Transverse colon (tissue), 4 donors: ENCODE results near the gene RFTN1. TPM values are rescaled to one million over a fixed set of nuclear protein-coding genes. Genes with fewer than 3 reads are reported as not detected.

Experiments
- DNase-seq: peaks from one replicate; pipeline ENCODE4 v3.0.0-alpha.2; 2019
- H3K27ac ChIP-seq, 4 donors: fragments of 200-600 bp; sonication (generic); 2 replicates each; pipeline ENCODE4 v1.5.1; 2016 to 2018; ENCODE audit warnings: inconsistent platforms in 4 of 4
- H3K27me3 ChIP-seq: fragments of 200-600 bp; sonication (generic); 2 replicates; pipeline ENCODE4 v1.5.1; 2017; ENCODE audit warnings: inconsistent platforms
- H3K36me3 ChIP-seq, 4 donors: fragments of 200-600 bp; sonication (generic); 2 replicates each; pipeline ENCODE4 v1.5.1; 2017 to 2019; ENCODE audit warnings: inconsistent platforms in 4 of 4
- H3K4me1 ChIP-seq, 4 donors: fragments of 200-600 bp; sonication (generic); 2 replicates each; pipeline ENCODE4 v1.5.1; 2017 to 2020; ENCODE audit warnings: inconsistent platforms in 4 of 4
- H3K4me3 ChIP-seq, 4 donors: fragments of 200-600 bp; sonication (generic); 1 replicate in 1 of 4; 2 replicates in 3 of 4; pipeline versions ENCODE4 v1.5.1 to v1.6.1; 2017 to 2019; ENCODE audit warnings: inconsistent platforms in 4 of 4
- H3K9me3 ChIP-seq, 2 donors: fragments of 200-600 bp; sonication (generic); 2 replicates each; pipeline ENCODE4 v1.5.1; 2017 to 2019; ENCODE audit warnings: inconsistent platforms in 2 of 2
- CTCF ChIP-seq, 5 experiments: fragments of 200-600 bp in 3 of 5; fragments of 450-650 bp in 2 of 5; sonication (generic) in 3 of 5; IDR thresholded peaks; 1 replicate in 2 of 5; 2 replicates in 3 of 5; pipeline ENCODE4 v1.5.1; 2016 to 2017; ENCODE audit warnings: antibody characterized with exemption in 5 of 5, inconsistent platforms in 3 of 5, mild to moderate bottlenecking in 2 of 5, moderate library complexity in 1 of 5
- EP300 ChIP-seq: sonication (generic); formaldehyde crosslinking; IDR thresholded peaks from one replicate; pipeline ENCODE4 v1.6.1; 2017; ENCODE audit warnings: antibody characterized with exemption, low read depth
- POLR2A ChIP-seq: fragments of 450-650 bp; IDR thresholded peaks from one replicate; pipeline ENCODE4 v1.6.1; 2016; ENCODE audit warnings: antibody characterized with exemption, mild to moderate bottlenecking, moderate library complexity
- POLR2AphosphoS5 ChIP-seq, 3 donors: sonication (generic); formaldehyde crosslinking; IDR thresholded peaks; one replicate each; pipeline ENCODE4 v1.6.1; 2016; ENCODE audit warnings: antibody characterized with exemption in 3 of 3
- WGBS, 2 donors: methylation state at CpG; one replicate each; pipeline ENCODE4 v1.1.5; 2018; ENCODE audit warnings: low coverage in 1 of 2; 5-methylcytosine and 5-hydroxymethylcytosine counted together
- in situ Hi-C, 4 donors: fragments of 200-750 bp; cut with MboI; loops; one replicate each; pipeline versions ENCODE4 v1.15.0 to v1.15.1; 2017; ENCODE audit warnings: low sequenced_read_pairs in 3 of 4, low pct_ligation_motif_present in 1 of 4, low pct_unique_long_range_greater_than_20kb in 1 of 4
- intact Hi-C: fragments of 100-400 bp; cut with DNase I; formaldehyde crosslinking; loops from one replicate; pipeline ENCODE4 v1.15.1; 2023; ENCODE audit warnings: low total_unique reads
- total RNA-seq, 4 donors: library from RNA; depleted of rRNA; stranded (reverse); fragments of >200 nt; gene quantifications; one replicate each; pipeline ENCODE4 v1.1.0, GENCODE V29; 2016

The RFTN1 gene
- total RNA-seq, 4 donors from 2014 or later: 6.7 to 25.7 (median 15.7) TPM

GRCh38 chr3:16417945-16418739 lies 95.4 kb downstream of the RFTN1 start:
- in situ Hi-C loops: no loop called here
- Histone ChIP-seq H3K27ac (peak overlapping the region; percentile 6 to 51 (median 26)), H3K27me3 (no peaks in the 10 kb centered on the region), H3K4me1 (peaks cover 0 to 9% (median 0%) of the 10 kb centered on the region in 4 donors), H3K9me3 (no peaks in the 10 kb centered on the region), H3K36me3 (no peaks in the 10 kb centered on the region), H3K4me3 (no peak overlapping the region)
- DNase-seq: no peak
- 56% methylated on average over 3 to 5 of the region's 5 CpGs for WGBS, 2 donors
- TF ChIP-seq EP300 (no peak), CTCF (IDR thresholded peaks at IDR 0.05) (no peak), POLR2A (no peak), POLR2AphosphoS5 (IDR thresholded peaks at IDR 0.05) (no peak)
- intact Hi-C loops: loop anchor here (5.0 kb wide), 1 partner anchor 1084 kb away; no protein-coding TSS in a partner anchor

GRCh38 chr3:16415911-16416476 lies 97.5 kb downstream of the RFTN1 start:
- in situ Hi-C loops (no loop called here), intact Hi-C loops (loop anchor here (5.0 kb wide), 1 partner anchor 1086 kb away; no protein-coding TSS in a partner anchor)
- peaks cover 0 to 9% (median 0%) of the 10 kb centered on the region in 4 donors for H3K4me1 ChIP-seq
- no peak overlapping the region for H3K27ac ChIP-seq
- DNase-seq: no peak
- WGBS, 2 donors: 72 to 75% methylated on average over 3 of the region's 3 CpGs
- H3K36me3 ChIP-seq: no peaks in the 10 kb centered on the region
- H3K27me3 ChIP-seq: no peaks in the 10 kb centered on the region
- TF ChIP-seq POLR2A: no peak
- TF ChIP-seq EP300: no peak
- TF ChIP-seq POLR2AphosphoS5 (IDR thresholded peaks at IDR 0.05): no peak
- TF ChIP-seq CTCF (IDR thresholded peaks at IDR 0.05): no peak
- no peak overlapping the region for H3K4me3 ChIP-seq
- no peaks in the 10 kb centered on the region for H3K9me3 ChIP-seq

GRCh38 chr3:16413321-16413720 lies 100.2 kb downstream of the RFTN1 start:
- Histone ChIP-seq H3K27ac (no peak overlapping the region), H3K4me1 (no peaks in the 10 kb centered on the region), H3K27me3 (no peaks in the 10 kb centered on the region), H3K36me3 (no peaks in the 10 kb centered on the region), H3K9me3 (no peaks in the 10 kb centered on the region), H3K4me3 (no peak overlapping the region)
- in situ Hi-C loops (no loop called here), intact Hi-C loops (no loop called here)
- 96% methylated on average over 2 of the region's 2 CpGs for WGBS, 2 donors
- TF ChIP-seq POLR2AphosphoS5 (IDR thresholded peaks at IDR 0.05) (no peak), CTCF (IDR thresholded peaks at IDR 0.05) (no peak), EP300 (no peak), POLR2A (no peak)
- DNase-seq: no peak

GRCh38 chr3:16412192-16412800 lies 101.2 kb downstream of the RFTN1 start:
- intact Hi-C loops (no loop called here), in situ Hi-C loops (no loop called here)
- no peak for DNase-seq
- no peak overlapping the region for H3K27ac ChIP-seq
- TF ChIP-seq POLR2A: no peak
- TF ChIP-seq POLR2AphosphoS5 (IDR thresholded peaks at IDR 0.05): no peak
- no peak for TF ChIP-seq EP300
- no peak for TF ChIP-seq CTCF (IDR thresholded peaks at IDR 0.05)
- no peaks in the 10 kb centered on the region for H3K36me3 ChIP-seq
- H3K27me3 ChIP-seq: no peaks in the 10 kb centered on the region
- WGBS, 2 donors: 95% methylated on average over 1 of the region's 1 CpG; no CpG with 5 or more reads in 1 of the 2 donors
- no peaks in the 10 kb centered on the region for H3K4me1 ChIP-seq
- no peaks in the 10 kb centered on the region for H3K9me3 ChIP-seq
- no peak overlapping the region for H3K4me3 ChIP-seq
